HUES48 (cell line): ENCODE measurements around the gene PROCA1.

Experiments used
- H3K27ac ChIP-seq: one replicate; pipeline ENCODE4 v1.7.0; 2013; ENCODE audit warnings: low read depth, low read length, inconsistent platforms
- H3K27me3 ChIP-seq: 2 replicates; pipeline ENCODE4 v1.6.1; 2013; ENCODE audit warnings: mild to moderate bottlenecking, low read length; ENCODE audit not compliant: control insufficient read depth, insufficient read depth
- H3K36me3 ChIP-seq: 2 replicates; pipeline ENCODE4 v1.6.1; 2013; ENCODE audit warnings: low read length; ENCODE audit not compliant: control insufficient read depth, insufficient read depth
- H3K4me1 ChIP-seq: 2 replicates; pipeline ENCODE4 v1.6.1; 2013; ENCODE audit warnings: mild to moderate bottlenecking, low read length; ENCODE audit not compliant: control insufficient read depth, insufficient read depth
- H3K4me3 ChIP-seq: 2 replicates; pipeline ENCODE4 v1.5.1; 2013; ENCODE audit warnings: mild to moderate bottlenecking, low read depth, low read length
- H3K9ac ChIP-seq: 2 replicates; pipeline ENCODE4 v1.6.1; 2013; ENCODE audit warnings: mild to moderate bottlenecking, low read depth, low read length, moderate library complexity
- H3K9me3 ChIP-seq: 2 replicates; pipeline ENCODE4 v1.6.1; 2013; ENCODE audit warnings: low read length; ENCODE audit not compliant: control insufficient read depth, insufficient read depth

PROCA1 gene

GRCh38 chr17:28748852-28749515 is 37.3 kb upstream of the PROCA1 start:
- Histone ChIP-seq H3K4me3 (no peak overlapping the region), H3K36me3 (peaks cover 58% of the 10 kb centered on the region), H3K27ac (peak overlapping the region; percentile 71), H3K4me1 (peaks cover 22% of the 10 kb centered on the region), H3K9ac (no peak overlapping the region), H3K9me3 (no peaks in the 10 kb centered on the region), H3K27me3 (no peaks in the 10 kb centered on the region)

- no peaks in the 10 kb centered on the region for H3K27me3 ChIP-seq
- no peak overlapping the region for H3K4me3 ChIP-seq
- no peaks in the 10 kb centered on the region for H3K9me3 ChIP-seq
- no peak overlapping the region for H3K9ac ChIP-seq
- H3K4me1 ChIP-seq: peaks cover 22% of the 10 kb centered on the region
- H3K36me3 ChIP-seq: peaks cover 58% of the 10 kb centered on the region
- H3K27ac ChIP-seq: peak overlapping the region; percentile 100
These were observed 36.4 kb upstream of the PROCA1 start for GRCh38 chr17:28747801-28748750.

GRCh38 chr17:28747051-28747691 is 35.5 kb upstream of the PROCA1 start:
- H3K27me3 ChIP-seq: no peaks in the 10 kb centered on the region
- H3K9ac ChIP-seq: no peak overlapping the region
- H3K27ac ChIP-seq: peak overlapping the region; percentile 100
- H3K9me3 ChIP-seq: no peaks in the 10 kb centered on the region
- H3K36me3 ChIP-seq: peaks cover 54% of the 10 kb centered on the region
- no peak overlapping the region for H3K4me3 ChIP-seq
- H3K4me1 ChIP-seq: peaks cover 22% of the 10 kb centered on the region

GRCh38 chr17:28746611-28747050 is 34.9 kb upstream of the PROCA1 start:
- Histone ChIP-seq H3K9me3 (no peaks in the 10 kb centered on the region), H3K27me3 (no peaks in the 10 kb centered on the region), H3K4me3 (peak overlapping the region; percentile 95; the same call in 1 of the 2 replicates), H3K9ac (no peak overlapping the region; the same call in 1 of the 2 replicates), H3K36me3 (peaks cover 55% of the 10 kb centered on the region), H3K4me1 (peaks cover 22% of the 10 kb centered on the region), H3K27ac (peak overlapping the region; percentile 100)

GRCh38 chr17:28745786-28746411 is 34.2 kb upstream of the PROCA1 start:
- Histone ChIP-seq H3K4me1 (peaks cover 22% of the 10 kb centered on the region), H3K36me3 (peaks cover 53% of the 10 kb centered on the region), H3K27me3 (no peaks in the 10 kb centered on the region), H3K4me3 (peak overlapping the region; percentile 95), H3K27ac (peak overlapping the region; percentile 100), H3K9me3 (no peaks in the 10 kb centered on the region), H3K9ac (peak overlapping the region; percentile 96; the same call in 1 of the 2 replicates)

- H3K4me1 ChIP-seq: peaks cover 18% of the 10 kb centered on the region
- peak overlapping the region; percentile 100 for H3K27ac ChIP-seq
- no peaks in the 10 kb centered on the region for H3K27me3 ChIP-seq
- H3K4me3 ChIP-seq: peak overlapping the region; percentile 95
- H3K36me3 ChIP-seq: peaks cover 52% of the 10 kb centered on the region
- H3K9me3 ChIP-seq: no peaks in the 10 kb centered on the region
- H3K9ac ChIP-seq: peak overlapping the region; percentile 96
These were observed 33.5 kb upstream of the PROCA1 start for GRCh38 chr17:28744972-28745785.

- peaks cover 18% of the 10 kb centered on the region for H3K4me1 ChIP-seq
- H3K9ac ChIP-seq: peak overlapping the region; percentile 96
- H3K27ac ChIP-seq: peak overlapping the region; percentile 100
- H3K4me3 ChIP-seq: peak overlapping the region; percentile 95
- peaks cover 45% of the 10 kb centered on the region for H3K36me3 ChIP-seq
- no peaks in the 10 kb centered on the region for H3K9me3 ChIP-seq
- no peaks in the 10 kb centered on the region for H3K27me3 ChIP-seq
These were observed 32.6 kb upstream of the PROCA1 start for GRCh38 chr17:28744104-28744971.

- Histone ChIP-seq H3K27me3 (no peaks in the 10 kb centered on the region), H3K4me3 (peak within 1 kb of the TSS; percentile 95), H3K9ac (peak within 1 kb of the TSS; percentile 96), H3K9me3 (no peaks in the 10 kb centered on the region), H3K27ac (peak within 1 kb of the TSS; percentile 100), H3K4me1 (peaks cover 18% of the 10 kb centered on the region), H3K36me3 (peaks cover 45% of the 10 kb centered on the region)
These were observed 31.8 kb upstream of the PROCA1 start, which contains the start of gene TRAF4 for GRCh38 chr17:28743243-28744103. Gene TRAF4, plus strand, starts transcription at chr17:28744011. Its CDS starts 102 bp downstream, at chr17:28744113.
